IMR-90 (cell line): ENCODE results near the gene ZNRD2.

Experiments used
- CEBPB ChIP-seq: IDR thresholded peaks from 2 replicates; pipeline ENCODE4 v1.6.1; 2012; ENCODE audit warnings: low read depth, low read length, improper control_type of control experiment
- CHD1 ChIP-seq: IDR thresholded peaks from 2 replicates; pipeline ENCODE4 v1.6.1; 2012; ENCODE audit warnings: low read depth, low read length, improper control_type of control experiment
- FOS ChIP-seq: fragments of 150-350 bp; IDR thresholded peaks from 2 replicates; pipeline ENCODE4 v1.6.1; 2016; ENCODE audit warnings: low read depth, low read length
- POLR2A ChIP-seq: IDR thresholded peaks from 2 replicates; pipeline ENCODE4 v1.6.1; 2012; ENCODE audit warnings: mild to moderate bottlenecking, low read depth, low read length
- RAD21 ChIP-seq: IDR thresholded peaks from 2 replicates; pipeline ENCODE4 v1.6.1; 2012; ENCODE audit warnings: low read length, improper control_type of control experiment
- RFX5 ChIP-seq: IDR thresholded peaks from 2 replicates; pipeline ENCODE4 v1.8.0; 2012; ENCODE audit warnings: low read depth, mild to moderate bottlenecking, low read length, moderate library complexity
- SMC3 ChIP-seq: fragments of 150-350 bp; IDR thresholded peaks from 2 replicates; pipeline ENCODE4 v1.6.1; 2016; ENCODE audit warnings: low read depth, mild to moderate bottlenecking, antibody characterized with exemption, low read length, moderate library complexity
- TF ChIP-seq, protein P1 (sequence below): conservative IDR thresholded peaks from 2 replicates; pipeline ENCODE4 v1.5.1; 2012; ENCODE audit warnings: mild to moderate bottlenecking, low read depth, low read length, improper control_type of control experiment
- TF ChIP-seq, protein P2 (sequence below): fragments of 150-350 bp; IDR thresholded peaks from 2 replicates; pipeline ENCODE4 v1.6.1; 2017; ENCODE audit warnings: mild to moderate bottlenecking, antibody characterized with exemption, low read length, low read depth

DNA sequence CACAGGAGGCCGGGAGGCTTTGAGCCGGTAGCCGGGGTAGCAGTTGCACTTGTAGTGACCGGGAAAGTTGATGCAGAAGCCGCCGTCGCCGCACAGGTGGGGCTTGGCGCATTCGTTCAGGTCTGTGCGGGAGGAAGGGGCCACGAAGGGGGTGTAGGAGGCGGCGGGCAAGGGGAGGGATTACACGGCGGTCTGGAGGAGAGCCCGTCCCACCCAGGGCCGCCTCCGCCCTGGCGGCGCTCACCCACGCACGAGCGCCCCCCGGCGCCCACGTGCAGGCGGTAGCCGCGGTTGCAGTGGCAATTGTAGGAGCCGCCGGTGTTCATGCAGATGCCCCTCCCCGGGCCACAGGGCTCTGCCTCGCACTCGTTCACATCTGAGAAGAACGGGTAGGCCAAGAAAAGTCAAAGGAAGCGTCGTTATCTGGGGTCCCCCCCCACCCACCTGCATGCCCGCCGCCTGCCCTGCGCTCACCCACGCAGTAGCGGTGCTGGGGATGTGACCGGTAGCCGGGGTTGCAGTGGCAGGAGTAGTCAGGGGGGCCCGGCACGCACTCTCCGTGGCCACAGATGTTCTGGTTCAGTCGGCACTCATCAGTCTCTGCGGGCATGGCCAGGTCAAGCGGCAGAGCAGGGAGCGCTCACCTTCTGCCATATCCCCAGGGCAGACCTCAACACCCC lies 22.7 kb upstream of the ZNRD2 start:
- TF ChIP-seq, protein P1, sequence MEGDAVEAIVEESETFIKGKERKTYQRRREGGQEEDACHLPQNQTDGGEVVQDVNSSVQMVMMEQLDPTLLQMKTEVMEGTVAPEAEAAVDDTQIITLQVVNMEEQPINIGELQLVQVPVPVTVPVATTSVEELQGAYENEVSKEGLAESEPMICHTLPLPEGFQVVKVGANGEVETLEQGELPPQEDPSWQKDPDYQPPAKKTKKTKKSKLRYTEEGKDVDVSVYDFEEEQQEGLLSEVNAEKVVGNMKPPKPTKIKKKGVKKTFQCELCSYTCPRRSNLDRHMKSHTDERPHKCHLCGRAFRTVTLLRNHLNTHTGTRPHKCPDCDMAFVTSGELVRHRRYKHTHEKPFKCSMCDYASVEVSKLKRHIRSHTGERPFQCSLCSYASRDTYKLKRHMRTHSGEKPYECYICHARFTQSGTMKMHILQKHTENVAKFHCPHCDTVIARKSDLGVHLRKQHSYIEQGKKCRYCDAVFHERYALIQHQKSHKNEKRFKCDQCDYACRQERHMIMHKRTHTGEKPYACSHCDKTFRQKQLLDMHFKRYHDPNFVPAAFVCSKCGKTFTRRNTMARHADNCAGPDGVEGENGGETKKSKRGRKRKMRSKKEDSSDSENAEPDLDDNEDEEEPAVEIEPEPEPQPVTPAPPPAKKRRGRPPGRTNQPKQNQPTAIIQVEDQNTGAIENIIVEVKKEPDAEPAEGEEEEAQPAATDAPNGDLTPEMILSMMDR = no peak
- TF ChIP-seq RAD21 (no peak), POLR2A (no peak), RFX5 (no peak), FOS (no peak), CEBPB (no peak), SMC3 (no peak), CHD1 (no peak)
- TF ChIP-seq, protein P2, sequence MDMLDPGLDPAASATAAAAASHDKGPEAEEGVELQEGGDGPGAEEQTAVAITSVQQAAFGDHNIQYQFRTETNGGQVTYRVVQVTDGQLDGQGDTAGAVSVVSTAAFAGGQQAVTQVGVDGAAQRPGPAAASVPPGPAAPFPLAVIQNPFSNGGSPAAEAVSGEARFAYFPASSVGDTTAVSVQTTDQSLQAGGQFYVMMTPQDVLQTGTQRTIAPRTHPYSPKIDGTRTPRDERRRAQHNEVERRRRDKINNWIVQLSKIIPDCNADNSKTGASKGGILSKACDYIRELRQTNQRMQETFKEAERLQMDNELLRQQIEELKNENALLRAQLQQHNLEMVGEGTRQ = no peak
